Measurements from ENCODE around the gene IL17A.

DNA sequence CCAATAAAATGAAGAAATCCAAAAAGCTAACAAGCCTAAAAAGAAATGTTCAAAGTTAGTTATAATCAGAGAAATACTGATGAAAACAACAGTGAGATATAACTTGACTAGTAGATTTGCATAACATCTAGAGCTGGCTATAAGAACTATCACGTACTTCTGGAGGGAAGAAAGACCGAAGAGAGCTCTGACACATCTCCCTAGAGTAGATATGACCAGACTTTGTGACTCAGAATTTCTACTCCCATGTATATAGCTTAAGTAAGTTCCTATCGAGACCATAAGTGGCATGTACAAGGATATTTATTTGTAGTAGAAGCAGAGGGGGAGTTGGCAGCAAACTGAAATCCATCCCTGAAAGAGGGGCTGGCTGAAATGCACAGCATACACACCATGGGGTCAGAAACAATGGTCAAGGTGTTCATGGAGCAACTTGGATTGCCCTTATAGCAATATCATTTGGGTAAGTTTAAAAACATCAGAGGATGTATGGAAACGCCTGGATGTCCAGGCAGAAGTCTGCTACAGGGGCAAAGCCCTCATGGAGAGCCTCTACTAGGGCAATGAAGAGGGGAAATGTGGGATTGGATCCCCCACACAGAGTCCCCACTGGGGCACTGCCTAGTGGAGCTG lies 25.6 kb upstream of the IL17A start:
- TF ChIP-seq, protein P1, sequence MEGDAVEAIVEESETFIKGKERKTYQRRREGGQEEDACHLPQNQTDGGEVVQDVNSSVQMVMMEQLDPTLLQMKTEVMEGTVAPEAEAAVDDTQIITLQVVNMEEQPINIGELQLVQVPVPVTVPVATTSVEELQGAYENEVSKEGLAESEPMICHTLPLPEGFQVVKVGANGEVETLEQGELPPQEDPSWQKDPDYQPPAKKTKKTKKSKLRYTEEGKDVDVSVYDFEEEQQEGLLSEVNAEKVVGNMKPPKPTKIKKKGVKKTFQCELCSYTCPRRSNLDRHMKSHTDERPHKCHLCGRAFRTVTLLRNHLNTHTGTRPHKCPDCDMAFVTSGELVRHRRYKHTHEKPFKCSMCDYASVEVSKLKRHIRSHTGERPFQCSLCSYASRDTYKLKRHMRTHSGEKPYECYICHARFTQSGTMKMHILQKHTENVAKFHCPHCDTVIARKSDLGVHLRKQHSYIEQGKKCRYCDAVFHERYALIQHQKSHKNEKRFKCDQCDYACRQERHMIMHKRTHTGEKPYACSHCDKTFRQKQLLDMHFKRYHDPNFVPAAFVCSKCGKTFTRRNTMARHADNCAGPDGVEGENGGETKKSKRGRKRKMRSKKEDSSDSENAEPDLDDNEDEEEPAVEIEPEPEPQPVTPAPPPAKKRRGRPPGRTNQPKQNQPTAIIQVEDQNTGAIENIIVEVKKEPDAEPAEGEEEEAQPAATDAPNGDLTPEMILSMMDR (IDR thresholded peaks at IDR 0.05), result no peak
- TF ChIP-seq REST (IDR thresholded peaks at IDR 0.05; ENCODE audit: insufficient read depth in 1 of 2, low read depth in 2 of 2, low read length in 1 of 2) (no peak), POLR2AphosphoS5 (IDR thresholded peaks at IDR 0.05; ENCODE audit: low read depth, low read length) (no peak), SIN3A (IDR thresholded peaks at IDR 0.05; ENCODE audit: borderline replicate concordance, insufficient read depth, low read depth, low read length) (no peak)

Data from Panc1 (cell line).